NCI-H1930 (cell line): ENCODE measurements around the gene R3HDM2.
A peak's percentile ranks its signal among the peaks of the same experiment; 100 is the strongest.

Experiments
- DNase-seq, 2 experiments: peaks; one replicate each; lab custom pipeline; 2025; lab: John Stamatoyannopoulos, UW

Gene R3HDM2

DNA sequence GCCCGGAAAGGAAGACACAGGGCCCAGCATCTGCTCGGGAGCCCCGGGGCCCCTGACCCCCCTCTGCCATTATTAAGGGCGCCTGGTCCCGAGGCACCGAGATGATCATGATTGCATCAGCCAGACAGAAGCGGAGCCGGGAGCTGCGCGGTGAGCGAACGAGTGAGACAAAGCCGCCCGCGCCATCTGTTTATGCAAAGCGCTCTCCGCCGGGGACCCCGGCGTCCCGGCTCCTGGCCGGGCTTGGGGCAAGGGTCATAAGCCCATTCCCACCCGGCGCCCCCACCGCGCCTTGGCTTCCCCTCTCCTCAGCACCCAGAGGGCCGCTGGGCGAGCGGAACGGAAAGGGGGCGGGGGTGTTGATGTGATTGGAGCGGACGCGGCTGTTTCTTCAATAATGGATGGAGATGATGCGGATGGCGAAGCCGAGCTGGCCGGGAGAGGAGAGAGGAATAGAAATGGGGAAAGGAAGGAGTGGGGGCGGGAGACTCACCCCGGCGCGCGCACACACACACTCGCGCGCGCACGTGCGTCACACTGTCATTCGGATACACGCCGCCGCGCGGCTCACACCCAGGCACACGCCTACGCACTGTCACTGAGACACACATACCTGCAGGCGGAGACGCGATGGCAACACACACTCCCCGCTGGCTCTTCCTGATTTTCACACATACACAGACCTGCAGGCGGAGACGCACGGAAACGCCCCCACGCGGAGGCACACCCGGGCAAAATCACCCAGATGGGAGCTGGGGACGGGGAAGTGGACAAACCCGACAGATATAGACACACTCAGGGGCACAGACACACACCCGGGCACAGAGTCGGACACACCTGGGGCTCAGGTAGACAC is 190.5 kb downstream of the R3HDM2 start:
- peak; percentile 72 to 83 for DNase-seq

DNA sequence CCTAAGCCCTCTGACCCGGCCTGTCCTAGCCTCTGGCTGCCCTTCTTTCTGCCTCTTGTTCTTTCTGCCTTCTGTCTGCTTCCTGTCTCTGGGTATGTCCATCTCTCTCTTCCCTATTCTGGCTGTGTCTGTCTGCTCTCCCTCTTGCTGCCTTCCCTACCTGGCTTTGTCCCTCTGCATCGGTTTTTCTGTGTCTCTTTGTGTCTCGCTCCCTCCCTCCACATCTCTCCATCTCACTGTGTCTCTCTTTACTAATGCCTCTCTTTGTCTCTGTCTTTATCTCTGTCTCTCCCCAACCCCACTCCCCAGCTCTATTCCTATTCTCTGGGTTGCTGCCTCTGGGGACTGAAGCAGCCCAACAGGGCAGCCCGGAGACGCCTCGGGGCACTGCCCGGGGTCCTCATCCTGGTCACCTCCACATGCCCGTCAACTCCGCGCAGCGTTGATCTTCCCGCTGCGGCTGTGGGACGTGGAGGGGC is 191.2 kb downstream of the R3HDM2 start:
- DNase-seq = peak in 1 of 2 experiments; percentile 58

DNA sequence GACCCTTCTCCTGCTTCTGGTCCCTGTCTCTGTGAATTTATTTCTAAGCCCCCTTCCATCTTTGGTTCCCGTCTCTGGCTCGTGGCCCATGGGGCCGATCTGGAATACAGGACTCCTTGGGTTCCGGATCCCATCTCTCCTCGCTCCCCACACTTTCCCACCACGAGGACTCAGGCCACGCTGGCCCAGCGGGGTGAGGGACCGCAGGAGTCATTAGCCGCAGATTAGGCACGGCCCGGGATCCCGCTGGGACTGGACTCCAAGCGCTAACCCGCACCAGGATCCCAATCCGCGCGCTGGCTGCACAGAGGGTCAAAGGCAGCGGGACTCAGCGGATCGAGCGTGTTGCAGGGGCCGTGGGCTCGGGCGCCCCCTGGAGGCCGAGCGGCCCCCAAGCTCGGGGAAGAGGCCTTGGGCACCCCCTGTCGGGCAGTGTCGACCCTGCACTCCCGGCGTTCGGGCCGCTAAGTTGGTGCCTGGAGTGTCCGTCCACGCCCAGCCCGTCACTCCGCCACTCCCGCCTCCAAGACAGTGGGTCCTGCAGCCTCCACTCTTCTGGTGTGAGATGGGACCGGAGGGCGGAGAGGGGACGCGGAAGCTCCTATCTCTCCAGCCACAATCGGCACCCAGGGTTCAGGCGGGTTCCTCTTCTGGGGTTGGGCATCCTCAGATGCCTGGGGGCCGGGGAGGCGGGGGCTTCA is 191.8 kb downstream of the R3HDM2 start:
- peak; percentile 76 to 92 for DNase-seq

DNA sequence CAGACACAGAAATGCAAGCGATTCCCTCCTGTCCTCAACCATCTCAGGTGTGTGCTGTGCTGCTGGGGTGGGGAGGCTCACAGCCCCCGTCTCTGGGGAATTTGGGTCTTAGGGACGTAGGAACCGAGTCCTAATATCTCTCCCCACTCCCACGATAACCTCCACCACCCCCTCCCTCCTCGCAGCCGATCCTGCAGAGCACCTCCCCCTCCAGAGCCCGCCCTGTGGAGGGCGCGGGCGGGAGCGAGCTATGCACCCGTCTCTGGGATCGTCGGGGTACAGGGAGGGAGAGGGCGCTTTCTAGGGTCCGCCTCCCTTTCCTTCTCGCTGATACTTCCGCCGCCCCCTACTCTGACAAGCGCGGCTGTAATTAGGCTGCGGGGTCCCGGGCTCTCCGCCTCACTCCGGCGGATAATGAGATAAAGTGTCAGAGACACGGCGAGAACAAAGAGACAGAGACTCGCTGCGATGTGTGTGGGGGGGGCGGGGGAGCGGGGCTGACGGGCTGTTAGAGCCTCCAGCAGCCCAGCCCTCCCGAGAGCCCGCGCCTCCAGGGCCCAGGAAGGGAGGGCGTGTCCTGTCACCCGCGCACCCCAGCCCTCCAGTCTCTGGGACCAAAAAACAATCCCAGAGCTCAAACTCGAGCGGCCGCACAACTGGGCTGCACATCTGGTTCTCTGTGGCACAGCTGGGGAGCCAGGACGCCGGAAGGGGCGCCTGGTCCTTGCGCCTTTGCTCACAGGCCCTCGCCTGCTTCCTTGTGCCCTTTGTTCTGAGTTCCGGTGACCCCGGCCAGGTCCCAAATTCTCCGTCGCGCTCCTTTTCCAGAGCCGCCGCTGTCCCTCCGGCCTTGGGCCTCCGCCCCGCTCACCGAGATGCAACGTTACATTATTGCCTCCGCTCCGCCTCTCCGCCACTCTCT is 192.7 kb downstream of the R3HDM2 start:
- DNase-seq = no peak

GRCh38 chr12:57237596-57237931 is 193.3 kb downstream of the R3HDM2 start:
- DNase-seq = no peak

- no peak for DNase-seq
Measured at GRCh38 chr12:57236925-57237595, 193.8 kb downstream of the R3HDM2 start.

- DNase-seq = no peak
Measured at GRCh38 chr12:57236201-57236924, 194.5 kb downstream of the R3HDM2 start.

- DNase-seq = no peak
Measured at GRCh38 chr12:57235728-57236131, 195.1 kb downstream of the R3HDM2 start.

GRCh38 chr12:57235017-57235727 is 195.7 kb downstream of the R3HDM2 start:
- DNase-seq = no peak

DNA sequence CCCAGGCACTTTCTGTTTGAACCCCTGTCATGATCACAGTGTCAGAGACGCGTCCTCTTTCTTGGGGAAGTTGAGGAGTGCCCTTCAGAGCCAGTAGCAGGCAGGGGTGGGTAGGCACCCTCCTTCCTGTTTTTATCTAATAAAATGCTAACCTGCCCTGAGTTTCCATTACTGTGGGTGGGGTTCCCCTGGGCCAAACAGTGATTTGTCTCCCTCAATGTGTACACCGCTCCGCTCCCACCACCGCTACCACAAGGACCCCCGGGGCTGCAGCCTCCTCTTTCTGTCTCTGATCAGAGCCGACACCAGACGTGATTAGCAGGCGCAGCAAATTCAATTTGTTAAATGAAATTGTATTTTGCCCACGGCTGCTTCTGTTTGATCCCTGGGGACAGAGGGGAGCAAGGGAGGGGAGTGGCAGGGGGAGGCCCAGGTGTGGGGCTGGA is 196.2 kb downstream of the R3HDM2 start:
- DNase-seq = no peak

DNA sequence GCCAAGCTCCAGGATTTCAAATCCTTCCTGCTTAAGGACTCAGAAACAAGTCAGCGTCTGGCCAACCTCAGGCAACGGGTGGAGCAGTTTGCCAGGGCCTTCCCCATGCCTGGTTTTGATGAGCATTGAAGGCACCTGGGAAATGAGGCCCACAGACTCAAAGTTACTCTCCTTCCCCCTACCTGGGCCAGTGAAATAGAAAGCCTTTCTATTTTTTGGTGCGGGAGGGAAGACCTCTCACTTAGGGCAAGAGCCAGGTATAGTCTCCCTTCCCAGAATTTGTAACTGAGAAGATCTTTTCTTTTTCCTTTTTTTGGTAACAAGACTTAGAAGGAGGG is 196.6 kb downstream of the R3HDM2 start:
- DNase-seq = no peak

GRCh38 chr12:57233357-57234232 is 197.2 kb downstream of the R3HDM2 start:
- DNase-seq = no peak

GRCh38 chr12:57232156-57232756 is 198.6 kb downstream of the R3HDM2 start:
- DNase-seq = no peak

DNA sequence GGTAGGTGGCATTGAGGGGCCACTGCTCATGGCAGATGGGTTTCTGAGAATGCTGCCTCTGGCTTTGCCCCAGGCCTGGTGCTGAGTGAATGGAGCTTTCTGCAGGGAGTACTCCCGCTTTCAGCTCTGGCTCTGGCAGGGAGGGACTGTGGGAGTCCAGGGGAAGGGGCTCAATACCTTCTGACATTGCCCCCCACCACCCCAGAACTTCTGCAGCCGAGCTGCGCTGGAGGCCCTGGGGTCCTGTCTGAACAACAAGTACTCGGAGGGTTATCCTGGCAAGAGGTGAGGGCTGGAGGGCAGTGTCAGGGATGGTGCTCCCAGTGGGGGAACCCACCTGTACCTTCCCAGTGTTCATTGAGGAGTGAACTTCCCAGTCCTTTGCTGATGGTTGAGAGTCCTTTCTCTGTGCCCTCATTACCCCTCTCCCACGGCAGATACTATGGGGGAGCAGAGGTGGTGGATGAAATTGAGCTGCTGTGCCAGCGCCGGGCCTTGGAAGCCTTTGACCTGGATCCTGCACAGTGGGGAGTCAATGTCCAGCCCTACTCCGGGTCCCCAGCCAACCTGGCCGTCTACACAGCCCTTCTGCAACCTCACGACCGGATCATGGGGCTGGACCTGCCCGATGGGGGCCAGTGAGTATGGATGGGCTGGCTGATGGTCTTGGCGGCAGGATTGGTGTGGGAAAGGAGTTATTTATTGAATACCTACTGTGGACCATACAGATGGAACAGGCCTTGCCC is 199.4 kb downstream of the R3HDM2 start:
- no peak for DNase-seq

GRCh38 chr12:57230381-57231155 is 200.3 kb downstream of the R3HDM2 start:
- no peak for DNase-seq

DNA sequence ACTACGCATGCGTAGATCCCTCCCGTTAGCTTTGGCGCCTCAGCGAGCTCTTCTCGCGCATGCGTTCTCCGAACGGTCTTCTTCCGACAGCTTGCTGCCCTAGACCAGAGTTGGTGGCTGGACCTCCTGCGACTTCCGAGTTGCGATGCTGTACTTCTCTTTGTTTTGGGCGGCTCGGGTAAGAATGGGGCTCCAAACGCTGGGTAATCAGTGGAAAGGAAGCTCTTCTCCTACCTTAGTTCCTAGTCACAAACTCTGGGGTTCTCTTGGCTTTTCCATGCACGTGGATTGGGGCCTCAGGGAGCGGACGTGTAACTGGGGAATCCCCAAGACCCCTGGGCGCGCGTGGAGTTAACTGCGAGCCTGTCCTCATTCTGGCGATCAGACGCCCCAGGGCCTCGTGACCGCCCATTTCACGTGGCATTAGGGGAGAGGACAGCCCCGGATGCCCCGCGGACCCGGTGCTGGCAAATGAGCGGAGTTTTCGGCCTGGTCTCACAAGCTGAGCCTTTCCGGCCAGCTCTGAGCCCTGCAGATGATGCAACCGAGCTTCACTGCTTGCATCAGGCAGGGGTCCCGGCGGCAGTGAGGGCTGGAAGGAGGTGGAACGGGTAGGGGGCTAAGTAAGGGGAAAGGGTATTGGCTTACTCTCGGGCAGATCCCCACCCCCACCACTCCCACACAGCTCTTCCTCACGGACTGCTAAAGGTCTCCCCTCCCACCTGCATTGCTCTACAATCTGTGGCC is 201.0 kb downstream of the R3HDM2 start, which contains the start of gene SHMT2:
Gene SHMT2, plus strand, starts transcription at position 78 of the 747 bp plus-strand sequence. Its CDS starts 68 bp downstream, at position 146.
- peak; percentile 86 to 95 for DNase-seq
